Activated T-cell treated with anti-CD3 and anti-CD28 coated beads for 24 hours (primary cell): ENCODE data around the gene ZNF534.
"Not testable (repeated sequence)": the region's sequence is repeated elsewhere in the genome, so short reads cannot be mapped to it uniquely, and the experiment has no call there.

ENCODE experiments used
- DNase-seq: peaks from one replicate; pipeline ENCODE4 v3.0.0-alpha.2; 2020; ENCODE audit warnings: low read depth

Gene ZNF534

DNA sequence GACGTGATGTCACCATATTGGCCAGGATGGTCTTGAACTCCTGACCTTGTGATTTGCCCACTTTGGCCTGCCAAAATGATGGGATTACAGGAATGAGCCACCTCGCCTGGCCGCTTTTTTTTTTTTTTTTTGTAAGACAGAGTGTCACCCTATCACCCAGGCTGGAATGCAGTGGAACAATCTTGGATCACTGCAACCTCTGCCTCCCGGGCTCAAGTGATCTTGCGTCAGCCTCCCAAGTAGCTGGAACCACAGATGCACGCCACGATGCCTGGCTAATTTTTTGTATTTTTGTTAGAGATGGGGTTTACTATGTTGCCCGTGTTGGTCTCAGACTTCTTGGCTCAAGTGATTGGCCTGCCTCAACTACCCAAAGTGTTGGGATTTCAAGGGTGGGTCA, 69.6 kb downstream of the ZNF534 start:
- no peak for DNase-seq

DNA sequence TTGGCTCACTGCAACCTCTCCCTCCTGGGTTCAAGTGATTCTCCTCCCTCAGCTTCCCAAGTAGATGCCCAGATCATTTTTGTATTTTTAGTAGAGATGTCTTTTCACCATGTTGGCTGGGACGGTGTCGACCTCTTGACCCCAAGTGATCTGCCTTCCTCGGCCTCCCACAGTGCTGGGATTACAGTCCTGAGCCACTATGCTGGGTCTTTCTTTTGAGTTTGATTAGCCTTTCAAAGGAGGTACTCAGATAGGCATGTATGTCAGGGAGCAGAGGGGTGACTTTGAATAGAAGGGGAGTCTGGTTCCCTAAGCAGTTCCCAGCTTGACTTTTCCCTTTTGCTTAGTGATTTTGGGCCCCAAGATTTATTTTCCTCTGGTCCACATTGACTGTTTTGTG, 71.5 kb downstream of the ZNF534 start:
- DNase-seq, result not testable (repeated sequence)

DNA sequence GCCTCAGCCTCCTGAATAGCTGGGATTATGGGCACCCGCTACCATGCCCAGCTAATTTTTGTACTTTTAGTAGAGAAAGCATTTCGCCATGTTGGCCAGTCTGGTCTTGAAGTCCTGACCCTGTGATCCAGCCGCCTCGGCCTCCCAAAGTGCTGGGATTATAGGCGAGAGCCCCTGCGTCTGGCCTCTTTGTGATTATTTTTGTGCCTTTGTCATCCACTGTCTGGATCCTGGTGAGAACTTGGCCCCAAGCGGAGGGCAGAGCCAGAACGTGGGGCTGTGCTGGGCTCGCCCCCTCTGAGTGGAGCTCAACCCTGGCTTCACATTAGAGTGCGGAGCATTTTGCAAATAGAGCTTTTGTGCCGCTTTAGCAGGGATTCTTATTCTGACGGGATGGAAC, 72.0 kb downstream of the ZNF534 start:
- DNase-seq, result not testable (repeated sequence)
